Heart right ventricle (tissue), 16 donors: ENCODE measurements around the gene WDR18. TPM values are rescaled to one million over a fixed set of nuclear protein-coding genes. Genes with fewer than 3 reads are reported as not detected.

ENCODE experiments used
- ATAC-seq, 8 donors: fragments of 200-7000 bp; cut with Tn5 transposase; one replicate each; pipeline ENCODE4 v1.9.1; 2020; ENCODE audit warnings: mild to moderate bottlenecking in 8 of 8, moderate library complexity in 8 of 8, moderate number of reproducible peaks in 1 of 8
- DNase-seq, 2 donors: peaks; one replicate each; pipeline ENCODE4 v3.0.0-alpha.2; 2020
- H3K27ac ChIP-seq, 10 donors: fragments of 200-600 bp; sonication (generic) in 2 of 10; one replicate each; pipeline versions ENCODE4 v1.5.0 to v1.8.0; 2020 to 2022; ENCODE audit warnings: mild to moderate bottlenecking in 3 of 10
- H3K27me3 ChIP-seq, 7 donors: fragments of 200-600 bp; one replicate each; pipeline ENCODE4 v1.8.0; 2021 to 2022; ENCODE audit warnings: mild to moderate bottlenecking in 2 of 7
- H3K36me3 ChIP-seq, 9 donors: fragments of 200-600 bp; sonication (generic) in 1 of 9; one replicate each; pipeline versions ENCODE4 v1.5.0 to v1.8.0; 2020 to 2022; ENCODE audit warnings: mild to moderate bottlenecking in 2 of 9
- H3K4me1 ChIP-seq, 9 donors: fragments of 200-600 bp; sonication (generic) in 1 of 9; one replicate each; pipeline versions ENCODE4 v1.5.0 to v1.8.0; 2020 to 2022; ENCODE audit warnings: mild to moderate bottlenecking in 4 of 9
- H3K4me3 ChIP-seq, 10 donors: fragments of 200-600 bp; sonication (generic) in 2 of 10; one replicate each; pipeline versions ENCODE4 v1.5.0 to v1.8.0; 2020 to 2022; ENCODE audit warnings: mild to moderate bottlenecking in 7 of 10, moderate library complexity in 2 of 10
- H3K9me3 ChIP-seq, 11 donors: fragments of 200-600 bp in 10 of 11; sonication (generic) in 2 of 11; one replicate each; pipeline versions ENCODE4 v1.5.0 to v1.8.0; 2013 to 2022; ENCODE audit warnings: mild to moderate bottlenecking in 2 of 11, control low read depth in 1 of 11, moderate library complexity in 1 of 11
- WGBS, 2 donors: extraction: QIAGEN DNeasy Blood & Tissue Kit; methylation state at CpG; one replicate each; pipeline ENCODE4 v1.1.7; 2013; ENCODE audit warnings: inconsistent platforms in 1 of 2; 5-methylcytosine and 5-hydroxymethylcytosine counted together
- intact Hi-C, 10 donors: fragments of 100-400 bp; cut with DNase I; formaldehyde crosslinking; loops; one replicate each; pipeline versions ENCODE4 v1.11.1 to v1.14.2; 2022
- polyA plus RNA-seq, 2 donors: library from polyadenylated mRNA; stranded (reverse); fragments of 200-250 nt; gene quantifications; one replicate each; pipeline ENCODE4 v1.2.3, GENCODE V29; 2013
- total RNA-seq, 10 donors: library from RNA; stranded (reverse); fragmentation: NEBNext Ultra II Directional in 3 of 10; extraction: Animal tissue kit (Norgen Biotek cat#: 25700) in 3 of 10; gene quantifications; one replicate each; pipeline versions ENCODE4 v1.2.1 to v1.2.4, GENCODE V29; 2021 to 2023
- TF ChIP-seq, protein P1 (sequence below), 9 donors: fragments of 200-600 bp; sonication (generic) in 2 of 9; IDR thresholded peaks; one replicate each; pipeline versions ENCODE4 v1.5.0 to v1.8.0; 2021 to 2022; ENCODE audit warnings: antibody characterized with exemption in 9 of 9, mild to moderate bottlenecking in 5 of 9, moderate library complexity in 1 of 9
- donor health status: Arrhythmogenic right ventricular cardiomyopathy.
- donor health status: ischemic (EF 13 %, LVEDD 7.1; RV severe dilation, severe dysfunction).
- donor health status: healthy with polysubstance abuse.
- donor health status: DM: no; HTN: yes; CAD: no.
- donor health status: DM: no; HTN: no; CAD: no.
- donor health status: ischemic (EF 25% LVEDD 6.9; RV normal size, moderate dysfunction).
- donor health status: ischemic (EF 25% LVEDD 5.7; RV mildly dilated, moderate dysfunction).
- donor health status: healthy.
- donor health status: DM: yes; HTN: yes; CAD: no.
- donor health status: Ischemic cardiomyopathy.
- donor health status: ischemic (EF 35%, LVEDD 5.7; RV mildly dilated, moderate dysfunction).
- donor health status: nonischemic (EF 11% LVEDD 7.7; RV severe dilation, severe dysfunction).
- donor health status: DM: yes; HTN: yes; CAD: no.
- donor health status: PGD.
- donor health status: ischemic (EF 29% LVEDD 5.4; RV normal size, mild dysfunction).
- donor health status: nonischemic (EF 23%, LVEDD 6.1; RV moderate dilation, normal function).

The WDR18 gene
- total and polyA plus RNA-seq, 12 donors = 17.3 to 66.4 (median 21.0) TPM

DNA sequence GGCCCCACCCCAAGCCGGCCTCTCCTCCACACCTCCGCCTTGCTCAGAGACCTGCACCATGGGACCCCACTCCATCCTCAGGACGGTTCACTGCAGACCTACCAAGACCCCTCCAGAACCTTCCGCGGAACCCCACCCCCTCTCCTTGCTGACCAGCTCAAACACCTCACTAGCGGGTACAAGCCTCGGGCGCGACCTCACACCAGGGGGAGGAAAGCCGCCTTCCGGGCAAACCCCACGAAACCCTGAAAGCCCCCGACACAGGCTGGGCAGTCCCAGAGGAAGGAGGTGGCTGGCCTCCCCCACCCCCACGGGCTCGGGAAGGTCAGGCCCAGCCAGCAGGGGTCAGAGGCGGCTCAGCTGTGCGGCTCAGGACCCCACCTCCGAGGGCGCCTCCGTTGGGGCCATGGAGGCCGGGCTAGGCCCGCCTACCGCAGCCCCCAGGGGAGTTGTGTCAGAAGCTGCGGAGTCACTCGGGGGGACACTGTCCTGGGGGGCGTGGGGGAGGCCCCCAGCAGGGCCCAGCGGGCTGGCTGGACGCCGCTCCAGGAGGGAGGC lies 25.9 kb downstream of the WDR18 start:
- Histone ChIP-seq H3K27me3 (no peaks in the 10 kb centered on the region), H3K36me3 (peaks cover 0 to 63% (median 39%) of the 10 kb centered on the region in 9 donors), H3K4me3 (no peak overlapping the region), H3K4me1 (peaks cover 1 to 18% (median 5%) of the 10 kb centered on the region in 9 donors), H3K9me3 (no peaks in the 10 kb centered on the region), H3K27ac (peak overlapping the region in 1 of 10 donors; percentile 15)
- intact Hi-C loops = no loop called here
- whole genome bisulfite sequencing, 2 donors = 81 to 85% methylated on average over 29 of the region's 29 CpGs
- DNase-seq (no peak), ATAC-seq (peak in 1 of 8 donors; percentile 9)
- TF ChIP-seq, protein P1, sequence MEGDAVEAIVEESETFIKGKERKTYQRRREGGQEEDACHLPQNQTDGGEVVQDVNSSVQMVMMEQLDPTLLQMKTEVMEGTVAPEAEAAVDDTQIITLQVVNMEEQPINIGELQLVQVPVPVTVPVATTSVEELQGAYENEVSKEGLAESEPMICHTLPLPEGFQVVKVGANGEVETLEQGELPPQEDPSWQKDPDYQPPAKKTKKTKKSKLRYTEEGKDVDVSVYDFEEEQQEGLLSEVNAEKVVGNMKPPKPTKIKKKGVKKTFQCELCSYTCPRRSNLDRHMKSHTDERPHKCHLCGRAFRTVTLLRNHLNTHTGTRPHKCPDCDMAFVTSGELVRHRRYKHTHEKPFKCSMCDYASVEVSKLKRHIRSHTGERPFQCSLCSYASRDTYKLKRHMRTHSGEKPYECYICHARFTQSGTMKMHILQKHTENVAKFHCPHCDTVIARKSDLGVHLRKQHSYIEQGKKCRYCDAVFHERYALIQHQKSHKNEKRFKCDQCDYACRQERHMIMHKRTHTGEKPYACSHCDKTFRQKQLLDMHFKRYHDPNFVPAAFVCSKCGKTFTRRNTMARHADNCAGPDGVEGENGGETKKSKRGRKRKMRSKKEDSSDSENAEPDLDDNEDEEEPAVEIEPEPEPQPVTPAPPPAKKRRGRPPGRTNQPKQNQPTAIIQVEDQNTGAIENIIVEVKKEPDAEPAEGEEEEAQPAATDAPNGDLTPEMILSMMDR (IDR thresholded peaks at IDR 0.05) = no peak

DNA sequence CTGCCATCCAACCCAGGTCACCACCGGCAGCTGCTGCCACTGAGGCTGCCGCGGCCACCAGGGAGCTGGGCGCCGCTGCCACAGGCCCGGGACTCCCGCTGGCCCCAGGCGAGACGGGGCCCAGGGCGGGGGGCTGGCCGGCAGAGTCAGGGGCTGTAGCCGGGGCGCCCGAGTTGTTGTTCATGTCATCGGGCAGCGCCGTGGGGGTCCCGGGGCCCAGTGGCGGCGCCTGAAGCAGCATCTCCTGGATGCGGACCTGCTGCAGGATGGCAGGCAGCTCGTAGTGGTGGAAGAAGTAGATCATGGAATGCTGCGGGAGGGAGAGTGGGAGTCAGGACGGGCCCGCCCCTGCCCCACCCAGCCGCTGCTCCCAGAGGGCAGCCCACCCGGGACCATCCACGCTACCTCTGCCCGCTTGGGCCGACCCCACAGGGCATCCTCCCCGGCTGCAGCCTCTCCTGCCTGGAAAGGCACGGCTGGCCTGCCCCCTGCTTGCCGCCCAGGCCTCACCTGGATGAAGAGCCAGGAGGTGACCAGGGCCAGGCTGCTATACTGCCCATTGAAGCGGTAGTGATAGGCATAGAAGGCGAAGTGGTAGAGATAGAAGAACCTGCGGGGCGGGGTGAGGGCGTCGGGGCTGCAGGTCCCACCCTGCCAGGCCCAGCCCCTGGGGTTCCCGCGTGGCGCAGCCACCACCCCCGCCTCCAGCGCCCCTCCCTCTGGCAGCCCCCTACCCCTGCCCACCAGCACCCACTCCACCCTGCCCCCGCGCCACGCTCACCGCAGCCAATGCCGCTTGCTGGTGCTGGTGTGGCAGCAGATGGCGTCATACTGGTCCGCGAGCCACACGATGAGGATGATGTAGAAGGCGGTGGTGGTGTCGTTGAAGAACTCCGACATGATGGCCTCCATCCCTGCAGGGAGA lies 26.7 kb downstream of the WDR18 start:
- no peak for DNase-seq

DNA sequence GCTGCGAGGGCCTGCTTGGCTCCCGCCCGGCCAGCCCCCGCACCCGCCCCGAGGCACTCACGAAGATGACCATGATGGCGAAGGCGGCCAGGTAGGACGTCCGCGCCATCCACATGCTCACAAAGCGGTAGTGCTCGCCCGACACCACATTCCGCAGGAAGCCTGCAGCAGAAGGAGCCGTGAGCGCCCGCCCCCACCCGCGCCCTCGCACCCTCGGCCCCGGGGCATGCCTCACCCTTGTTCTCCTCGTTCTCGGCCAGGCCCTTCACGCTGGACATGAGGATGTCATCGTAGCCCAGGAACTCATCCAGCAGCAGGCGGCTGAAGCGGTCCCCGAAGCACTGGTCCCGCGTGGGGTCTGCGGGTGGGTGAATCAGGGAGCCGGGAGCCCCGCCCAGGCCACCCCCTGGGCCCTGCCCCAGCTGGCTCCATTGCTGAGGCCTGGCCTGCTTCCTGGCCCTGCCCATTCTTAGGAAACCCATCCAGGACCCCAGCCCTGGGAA lies 27.7 kb downstream of the WDR18 start:
- Histone ChIP-seq H3K4me1 (peaks cover 20 to 36% (median 23%) of the 10 kb centered on the region in 9 donors), H3K27ac (no peak overlapping the region), H3K4me3 (no peak overlapping the region), H3K9me3 (no peaks in the 10 kb centered on the region), H3K27me3 (no peaks in the 10 kb centered on the region), H3K36me3 (peaks cover 0 to 67% (median 39%) of the 10 kb centered on the region in 9 donors)
- intact Hi-C loops = no loop called here
- 93% methylated on average over 36 of the region's 36 CpGs for WGBS, 2 donors
- DNase-seq (no peak), ATAC-seq (no peak)
- TF ChIP-seq, protein P1 (IDR thresholded peaks at IDR 0.05) = no peak

More for the DNA sequence above, 26.7 kb downstream of the WDR18 start:
- no peak overlapping the region for H3K4me3 ChIP-seq
- peaks cover 9 to 26% (median 13%) of the 10 kb centered on the region in 9 donors for H3K4me1 ChIP-seq
- H3K27ac ChIP-seq = no peak overlapping the region
- WGBS, 2 donors = 93 to 96% methylated on average over 53 to 56 of the region's 56 CpGs
- intact Hi-C loops = no loop called here
- no peaks in the 10 kb centered on the region for H3K27me3 ChIP-seq
- no peaks in the 10 kb centered on the region for H3K9me3 ChIP-seq
- H3K36me3 ChIP-seq = peaks cover 0 to 67% (median 39%) of the 10 kb centered on the region in 9 donors
- ATAC-seq = no peak
- TF ChIP-seq, protein P1 (IDR thresholded peaks at IDR 0.05) = no peak

DNA sequence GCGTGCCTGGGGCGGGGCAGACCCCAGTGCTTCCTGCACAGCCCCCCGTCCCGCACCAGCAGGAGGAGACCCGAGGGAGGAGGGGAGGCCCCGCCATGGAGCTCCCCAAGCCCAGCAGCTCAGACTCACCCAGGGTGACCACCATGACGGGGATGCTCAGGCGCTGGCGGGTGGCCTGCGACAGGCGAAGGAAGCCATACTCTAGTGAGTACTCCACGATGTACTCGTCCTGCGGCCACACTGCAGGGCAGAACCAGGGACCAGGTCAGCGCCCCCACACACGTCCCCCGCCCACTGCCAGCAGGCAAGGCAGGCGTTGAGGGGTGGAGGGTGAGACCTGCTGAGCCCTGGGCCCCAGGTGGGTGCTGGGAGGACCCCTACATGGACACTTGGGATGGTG lies 28.2 kb downstream of the WDR18 start:
- TF ChIP-seq, protein P1 (IDR thresholded peaks at IDR 0.05) = no peak
- H3K27ac ChIP-seq = no peak overlapping the region
- no peaks in the 10 kb centered on the region for H3K9me3 ChIP-seq
- H3K27me3 ChIP-seq = no peaks in the 10 kb centered on the region
- H3K4me1 ChIP-seq = peaks cover 24 to 41% (median 27%) of the 10 kb centered on the region in 9 donors
- peaks cover 0 to 67% (median 39%) of the 10 kb centered on the region in 9 donors for H3K36me3 ChIP-seq
- H3K4me3 ChIP-seq = no peak overlapping the region
- WGBS, 2 donors = 94 to 98% methylated on average over 16 to 18 of the region's 18 CpGs
- intact Hi-C loops = no loop called here
- ATAC-seq (no peak), DNase-seq (no peak)
